Measurements from ENCODE around the gene ARMC9. TPM values are rescaled to one million over a fixed set of nuclear protein-coding genes. Genes with fewer than 3 reads are reported as not detected.
"Not testable (repeated sequence)": the region's sequence is repeated elsewhere in the genome, so short reads cannot be mapped to it uniquely, and the experiment has no call there.

ARMC9 gene
- total RNA-seq, 1 donor from 2014 or later, result 19.9 TPM

- DNase-seq, result peak; percentile 34
Observed at GRCh38 chr2:231369580-231370428, 171.4 kb downstream of the ARMC9 start.

GRCh38 chr2:231370429-231370748 is 172.0 kb downstream of the ARMC9 start:
- DNase-seq, result no peak

- peak; percentile 40 for DNase-seq
Observed at GRCh38 chr2:231370749-231371429, 172.5 kb downstream of the ARMC9 start.

- no peak for DNase-seq
Observed at GRCh38 chr2:231371430-231372054, 173.1 kb downstream of the ARMC9 start.

- no peak for DNase-seq
Observed at GRCh38 chr2:231372326-231372725, 173.9 kb downstream of the ARMC9 start.

- no peak for DNase-seq
Observed at GRCh38 chr2:231373184-231373583, 174.8 kb downstream of the ARMC9 start.

GRCh38 chr2:231373786-231374349 is 175.4 kb downstream of the ARMC9 start:
- no peak for DNase-seq

GRCh38 chr2:231374771-231375170 is 176.3 kb downstream of the ARMC9 start:
- no peak for DNase-seq

GRCh38 chr2:231375994-231376615 is 177.7 kb downstream of the ARMC9 start:
- DNase-seq, result not testable (repeated sequence)

- DNase-seq, result no peak
Observed at GRCh38 chr2:231376857-231377256, 178.4 kb downstream of the ARMC9 start.

- no peak for DNase-seq
Observed at GRCh38 chr2:231378026-231378722, 179.7 kb downstream of the ARMC9 start.

- peak; percentile 24 for DNase-seq
Observed at GRCh38 chr2:231379266-231380215, 181.1 kb downstream of the ARMC9 start.

GRCh38 chr2:231380307-231380706 is 181.9 kb downstream of the ARMC9 start:
- no peak for DNase-seq

GRCh38 chr2:231380991-231381847 is 182.8 kb downstream of the ARMC9 start:
- no peak for DNase-seq

- DNase-seq, result no peak
Observed at GRCh38 chr2:231382116-231382515, 183.7 kb downstream of the ARMC9 start.

GRCh38 chr2:231383416-231384108 is 185.1 kb downstream of the ARMC9 start:
- no peak for DNase-seq

- no peak for DNase-seq
Observed at GRCh38 chr2:231384109-231384435, 185.6 kb downstream of the ARMC9 start.

- no peak for DNase-seq
Observed at GRCh38 chr2:231384970-231385369, 186.5 kb downstream of the ARMC9 start.

- DNase-seq, result no peak
Observed at GRCh38 chr2:231385429-231385828, 187.0 kb downstream of the ARMC9 start.

- no peak for DNase-seq
Observed at GRCh38 chr2:231386446-231386845, 188.0 kb downstream of the ARMC9 start.
